Keratinocyte (primary cell): ENCODE results near the gene CCDC15.

ENCODE experiments used
- EZH2 ChIP-seq: IDR thresholded peaks from one replicate; pipeline ENCODE4 v1.6.1; 2012; ENCODE audit warnings: inconsistent platforms, mild to moderate bottlenecking, low read length, moderate library complexity
- TF ChIP-seq, protein P1 (sequence below), 3 experiments: IDR thresholded peaks in 1 of 3; conservative IDR thresholded peaks in 1 of 3; optimal IDR thresholded peaks in 1 of 3; 2 replicates in 2 of 3; 3 replicates in 1 of 3; pipeline versions ENCODE3 to v1.5.1; 2011; ENCODE audit warnings: low read length in 3 of 3, mild to moderate bottlenecking in 3 of 3, moderate library complexity in 2 of 3, control low read depth in 1 of 3, inconsistent platforms in 1 of 3; ENCODE audit not compliant: insufficient read depth in 2 of 3; ENCODE audit errors: extremely low read depth in 1 of 3

- TF ChIP-seq, protein P1, sequence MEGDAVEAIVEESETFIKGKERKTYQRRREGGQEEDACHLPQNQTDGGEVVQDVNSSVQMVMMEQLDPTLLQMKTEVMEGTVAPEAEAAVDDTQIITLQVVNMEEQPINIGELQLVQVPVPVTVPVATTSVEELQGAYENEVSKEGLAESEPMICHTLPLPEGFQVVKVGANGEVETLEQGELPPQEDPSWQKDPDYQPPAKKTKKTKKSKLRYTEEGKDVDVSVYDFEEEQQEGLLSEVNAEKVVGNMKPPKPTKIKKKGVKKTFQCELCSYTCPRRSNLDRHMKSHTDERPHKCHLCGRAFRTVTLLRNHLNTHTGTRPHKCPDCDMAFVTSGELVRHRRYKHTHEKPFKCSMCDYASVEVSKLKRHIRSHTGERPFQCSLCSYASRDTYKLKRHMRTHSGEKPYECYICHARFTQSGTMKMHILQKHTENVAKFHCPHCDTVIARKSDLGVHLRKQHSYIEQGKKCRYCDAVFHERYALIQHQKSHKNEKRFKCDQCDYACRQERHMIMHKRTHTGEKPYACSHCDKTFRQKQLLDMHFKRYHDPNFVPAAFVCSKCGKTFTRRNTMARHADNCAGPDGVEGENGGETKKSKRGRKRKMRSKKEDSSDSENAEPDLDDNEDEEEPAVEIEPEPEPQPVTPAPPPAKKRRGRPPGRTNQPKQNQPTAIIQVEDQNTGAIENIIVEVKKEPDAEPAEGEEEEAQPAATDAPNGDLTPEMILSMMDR (optimal IDR thresholded peaks at IDR 0.05 in 1 of 3, IDR thresholded peaks at IDR 0.05 in 1 of 3, conservative IDR thresholded peaks at IDR 0.05 in 1 of 3; ENCODE audit: extremely low read depth in 1 of 3, insufficient read depth in 2 of 3, low read length in 3 of 3) = no peak
- no peak for TF ChIP-seq EZH2
Observed at GRCh38 chr11:124930799-124931198, 23.2 kb upstream of the CCDC15 start.
